Stimulated activated CD4-positive, alpha-beta T cell treated with anti-CD3 and anti-CD28 coated beads, Interleukin-12 subunit alpha, Interleukin-12 subunit beta, amount 100 ng/mL, for 48 hours (primary cell): Measurements from ENCODE around the gene ZDHHC7.
"Not testable (repeated sequence)": the region's sequence is repeated elsewhere in the genome, so short reads cannot be mapped to it uniquely, and the experiment has no call there.

Experiments used
- DNase-seq, 3 donors: peaks; one replicate each; pipeline ENCODE4 v3.0.0-alpha.2; 2020; ENCODE audit warnings: low read depth in 2 of 3, low spot score in 1 of 3

The ZDHHC7 gene

DNA sequence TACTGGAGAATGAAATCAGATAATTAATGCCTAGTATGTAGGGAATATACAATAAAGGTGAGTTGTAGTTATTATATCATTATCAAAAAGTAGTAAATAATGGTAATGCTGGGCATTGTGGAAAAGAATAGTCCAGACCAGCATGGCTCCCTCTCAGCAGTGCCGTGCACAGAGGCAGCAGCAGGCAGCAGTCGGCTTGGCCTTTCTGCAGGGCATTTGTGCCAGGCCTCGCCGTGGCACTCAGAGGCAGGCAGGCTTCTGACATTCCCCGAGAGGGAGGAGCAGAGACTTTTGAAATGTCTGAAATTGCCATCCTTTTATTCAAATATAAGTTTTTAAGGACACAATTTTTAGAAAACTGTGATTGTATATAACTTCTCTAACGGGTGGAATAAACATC, 31.3 kb upstream of the ZDHHC7 start:
- DNase-seq, result no peak

DNA sequence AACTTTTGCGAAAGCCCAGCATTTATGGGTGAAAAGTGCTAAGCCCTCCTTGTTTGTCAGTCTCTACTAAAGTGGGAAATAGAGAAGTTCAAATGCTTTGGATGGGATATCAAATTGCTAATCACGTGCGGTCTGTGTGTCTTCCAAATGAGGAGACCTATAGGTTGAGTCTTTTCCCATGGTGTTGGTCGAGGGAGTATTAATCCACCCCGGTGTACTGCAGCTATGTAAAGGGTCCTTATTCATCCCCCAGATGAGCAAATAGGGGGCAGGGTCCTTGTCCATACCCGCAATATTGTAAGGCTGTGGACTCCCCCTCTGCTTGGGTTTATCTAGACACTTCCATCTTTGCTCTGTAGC, 30.8 kb upstream of the ZDHHC7 start:
- no peak for DNase-seq

DNA sequence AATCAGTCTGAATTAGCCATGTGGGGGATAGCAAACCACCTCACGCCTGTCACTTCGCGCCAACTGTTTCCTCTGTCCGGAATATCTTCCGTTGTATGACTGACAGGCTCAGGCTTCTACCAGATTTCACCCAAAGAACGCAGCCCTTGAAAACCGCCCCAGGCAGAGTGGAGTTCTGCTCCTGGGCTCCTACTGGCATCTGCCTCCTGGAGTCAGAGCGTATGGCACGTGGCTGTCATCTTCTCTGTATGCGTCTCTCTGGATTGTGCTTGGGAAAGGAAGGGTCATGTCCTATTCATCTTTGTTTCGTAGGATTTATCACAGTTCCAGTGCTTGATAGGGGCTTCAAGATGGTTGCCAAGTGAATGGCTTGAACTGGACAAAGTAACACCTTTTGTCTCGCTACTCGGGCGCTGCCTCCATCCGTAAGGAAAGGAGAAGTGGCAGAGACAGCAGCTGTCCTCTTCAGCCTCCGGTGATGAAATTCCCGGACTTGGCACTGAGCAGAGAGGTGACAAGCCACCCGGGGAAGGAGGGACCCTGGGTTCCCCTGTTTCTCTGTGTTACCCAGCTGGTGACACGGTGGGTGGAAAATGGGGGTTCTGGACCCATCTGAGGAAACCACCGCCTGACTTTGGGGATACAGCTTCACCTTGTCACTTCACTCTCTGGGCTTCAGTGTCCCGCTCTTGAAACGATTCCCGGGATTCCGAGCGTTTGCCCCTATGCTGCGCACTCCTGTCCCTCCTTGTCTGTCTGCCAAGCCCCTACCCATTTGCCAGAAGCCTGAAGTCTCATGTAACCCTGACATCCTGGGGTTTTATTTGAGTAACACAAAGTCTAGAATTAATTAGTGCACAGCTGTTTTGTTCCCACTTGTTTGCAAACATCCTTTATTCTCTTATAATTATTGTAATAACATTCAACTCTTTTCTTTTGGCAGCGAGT, 30.2 kb upstream of the ZDHHC7 start:
- DNase-seq, result no peak

DNA sequence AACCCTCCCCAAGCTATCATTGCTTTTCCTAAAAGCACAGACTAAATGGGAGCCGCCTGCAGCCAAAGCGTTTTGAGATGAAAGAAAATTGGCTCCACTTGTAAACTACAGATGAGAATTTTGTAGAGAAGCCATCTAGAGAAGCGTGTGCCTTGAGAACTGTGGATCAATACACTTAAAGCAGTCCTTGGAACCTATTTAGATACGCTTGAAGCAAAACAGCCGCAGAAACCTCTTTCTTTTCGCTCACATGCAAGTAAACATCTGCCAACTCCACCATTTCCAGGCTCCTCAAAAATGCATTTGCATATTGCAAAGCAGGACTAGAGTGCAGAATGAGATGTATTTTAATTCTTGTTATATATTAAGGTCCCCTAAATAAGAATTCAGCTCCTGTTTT, 29.4 kb upstream of the ZDHHC7 start:
- DNase-seq, result no peak

DNA sequence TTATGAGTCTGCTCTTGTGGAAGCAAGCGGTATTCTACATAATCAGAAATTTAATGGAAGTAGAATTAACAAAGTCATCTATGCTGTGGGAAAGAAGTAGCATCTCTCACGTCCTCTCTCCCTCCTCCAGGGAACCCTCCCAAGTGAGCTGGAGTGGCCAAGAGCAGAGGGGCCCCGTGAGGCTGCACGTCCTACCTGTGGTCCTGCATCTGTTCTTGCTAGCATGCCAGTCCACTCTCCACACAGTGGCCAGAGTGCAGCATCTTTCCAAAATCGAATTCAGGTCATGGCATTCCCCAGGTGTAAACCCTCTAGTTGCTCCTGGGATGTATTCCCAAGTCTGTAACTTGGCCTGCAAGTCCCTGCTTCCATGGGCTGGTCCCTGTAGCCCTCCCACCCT, 26.4 kb upstream of the ZDHHC7 start:
- DNase-seq, result no peak

- no peak for DNase-seq
Measured at GRCh38 chr16:85037050-85037410, 25.7 kb upstream of the ZDHHC7 start.

GRCh38 chr16:85036236-85037049, 25.1 kb upstream of the ZDHHC7 start:
- no peak for DNase-seq

- no peak for DNase-seq
Measured at GRCh38 chr16:85034591-85035433, 23.5 kb upstream of the ZDHHC7 start.

GRCh38 chr16:85033171-85033570, 21.8 kb upstream of the ZDHHC7 start:
- DNase-seq, result no peak

DNA sequence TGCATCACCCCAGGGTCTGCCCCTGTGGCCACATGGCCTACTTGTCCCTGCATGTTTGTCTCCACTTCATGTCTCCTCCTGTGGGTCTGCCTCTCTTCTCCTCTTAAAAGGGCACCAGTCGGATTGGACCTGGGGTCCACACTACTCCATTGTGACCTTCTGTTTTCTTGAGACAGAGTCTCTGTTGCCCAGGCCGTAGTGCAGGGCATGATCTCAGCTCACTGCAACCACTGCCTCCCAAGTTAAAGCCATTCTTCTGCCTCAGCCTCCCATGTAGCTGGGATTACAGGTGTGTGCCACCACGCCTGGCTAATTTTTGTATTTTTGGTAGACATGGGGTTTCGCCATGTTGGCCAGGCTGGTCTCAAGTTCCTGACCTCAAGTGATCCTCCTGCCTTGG, 20.9 kb upstream of the ZDHHC7 start:
- DNase-seq, result not testable (repeated sequence)

GRCh38 chr16:85031451-85031850, 20.1 kb upstream of the ZDHHC7 start:
- DNase-seq, result no peak

DNA sequence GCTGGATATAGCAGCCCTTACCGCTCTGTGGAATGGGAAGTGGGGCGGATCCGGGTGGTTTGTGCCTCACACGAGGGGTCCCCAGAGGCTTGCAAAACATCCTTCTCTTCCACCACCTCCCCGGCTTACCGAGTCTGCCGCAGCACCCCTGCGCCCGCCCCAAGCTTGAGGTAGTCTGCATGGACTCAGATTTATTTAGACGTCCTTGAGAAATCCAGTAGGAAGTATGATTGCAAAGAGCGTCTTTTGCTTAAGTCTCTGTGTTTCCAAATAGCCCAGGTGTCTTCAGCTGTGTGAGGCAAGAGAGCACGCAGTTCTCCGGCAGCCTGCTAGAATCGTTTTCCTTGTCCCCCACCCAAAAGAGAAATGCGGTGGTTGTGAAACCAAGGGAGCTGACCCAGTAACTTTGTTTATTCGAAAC, 18.7 kb upstream of the ZDHHC7 start:
- no peak for DNase-seq

GRCh38 chr16:85029408-85029784, 18.1 kb upstream of the ZDHHC7 start:
- peak; percentile 38 to 54 (median 42) for DNase-seq

DNA sequence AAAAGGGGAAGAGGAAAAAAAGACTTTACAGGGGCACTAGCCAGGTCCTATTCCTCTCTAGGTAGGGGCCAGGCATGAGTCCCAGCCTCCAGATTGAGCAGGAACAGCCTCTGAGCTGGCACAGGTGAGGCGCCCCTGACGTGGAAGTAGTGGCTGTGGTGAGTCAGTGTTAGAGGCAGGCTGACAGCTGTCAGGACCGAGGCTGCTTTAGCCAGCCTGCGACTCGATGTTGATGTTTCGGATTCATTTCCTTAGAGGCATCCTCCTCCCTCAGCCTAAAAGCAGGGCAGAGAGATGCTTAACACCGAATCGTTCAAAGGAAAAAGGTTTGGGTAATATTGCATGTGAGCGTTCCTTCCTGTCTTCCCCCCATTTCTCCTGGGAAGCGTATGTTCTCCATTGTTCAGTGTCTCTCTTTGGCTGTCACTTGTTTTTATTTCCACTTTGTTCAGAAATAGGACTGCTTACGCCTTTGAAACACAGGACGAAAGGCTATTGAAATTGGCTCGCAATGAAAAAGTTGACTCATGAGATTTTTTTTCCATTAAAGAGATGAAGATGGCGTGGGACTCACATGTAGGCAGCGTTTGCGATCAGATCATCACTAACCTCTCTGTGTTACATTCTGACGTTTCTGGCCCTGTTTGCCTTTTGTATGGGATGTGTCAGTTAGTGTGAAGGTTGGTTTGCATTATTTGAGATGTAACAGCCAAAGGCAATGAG, 17.5 kb upstream of the ZDHHC7 start:
- DNase-seq, result peak; percentile 61 to 69 (median 64)

DNA sequence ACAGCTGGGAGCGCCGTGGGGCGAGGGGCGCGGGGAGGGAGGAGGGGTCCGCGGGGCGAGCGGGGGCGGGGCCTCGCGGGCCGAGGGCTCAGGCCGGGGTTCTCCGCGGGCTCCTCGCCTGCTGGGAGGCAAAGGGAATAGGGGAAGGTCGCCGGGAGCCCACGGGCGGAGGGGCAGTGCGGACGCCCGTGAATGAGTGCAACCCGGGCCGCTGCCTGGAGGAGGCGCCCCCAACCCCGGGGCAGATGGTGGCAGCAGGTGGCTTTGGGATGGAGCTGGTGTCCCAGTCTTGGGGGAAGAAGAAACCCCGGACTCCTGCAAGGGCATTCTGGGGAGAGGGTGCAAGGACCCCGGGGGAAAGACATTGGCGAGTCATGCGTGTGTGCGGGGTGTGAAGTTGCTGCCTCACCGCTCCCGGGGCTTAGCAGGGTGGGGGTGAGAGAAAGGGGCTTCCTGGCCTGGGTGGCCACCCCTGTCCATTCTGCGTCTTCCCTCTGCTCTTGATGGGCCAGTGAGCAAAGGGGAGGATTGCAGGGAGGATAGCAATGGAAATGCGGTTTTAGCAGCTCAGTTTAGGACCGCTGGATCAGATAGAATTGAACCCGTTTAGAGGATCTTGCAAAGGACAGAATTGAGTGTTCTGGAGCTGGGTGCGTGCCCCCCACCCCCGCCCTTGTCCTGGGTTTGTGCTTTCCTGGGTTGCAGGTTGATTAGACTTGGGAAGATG, 16.8 kb upstream of the ZDHHC7 start:
- DNase-seq, result no peak

DNA sequence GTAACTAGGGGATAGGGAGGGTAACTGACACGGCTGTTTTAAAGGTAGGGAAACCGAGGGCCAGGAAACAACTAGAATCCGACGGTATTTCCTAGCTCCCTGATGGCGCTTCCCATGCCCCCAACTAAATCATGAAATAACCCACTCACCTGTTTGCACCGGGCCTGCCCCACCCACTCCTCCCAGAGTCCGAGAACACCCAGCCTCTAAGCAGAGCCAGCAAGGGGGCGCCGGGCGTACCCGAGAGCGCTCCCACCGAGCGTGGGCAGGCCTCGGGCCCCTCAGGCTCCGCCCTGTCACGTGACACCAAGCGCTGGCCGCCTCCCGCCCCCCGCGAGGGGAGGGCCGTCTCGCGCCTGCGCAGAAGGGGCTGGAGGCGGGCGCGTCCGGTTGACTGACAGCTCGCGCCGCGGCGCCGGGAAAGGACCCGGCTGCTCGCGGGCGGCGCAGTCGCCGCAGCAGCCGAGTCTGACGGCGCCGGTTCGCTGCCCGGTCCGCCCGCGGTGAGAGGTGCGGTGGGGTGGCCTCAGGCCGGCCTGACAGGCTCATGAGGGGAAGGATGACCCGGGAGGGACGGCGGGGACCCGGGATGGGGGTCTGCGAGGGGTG, 16.1 kb upstream of the ZDHHC7 start, which contains the start of gene KIAA0513:
Gene KIAA0513, plus strand, starts transcription at position 447 of the 609 bp plus-strand sequence. CDS start 39,277 bp downstream, outside the sequence.
- DNase-seq, result peak; percentile 90 to 93 (median 91)

GRCh38 chr16:85026703-85027102, 15.4 kb upstream of the ZDHHC7 start:
- no peak for DNase-seq

DNA sequence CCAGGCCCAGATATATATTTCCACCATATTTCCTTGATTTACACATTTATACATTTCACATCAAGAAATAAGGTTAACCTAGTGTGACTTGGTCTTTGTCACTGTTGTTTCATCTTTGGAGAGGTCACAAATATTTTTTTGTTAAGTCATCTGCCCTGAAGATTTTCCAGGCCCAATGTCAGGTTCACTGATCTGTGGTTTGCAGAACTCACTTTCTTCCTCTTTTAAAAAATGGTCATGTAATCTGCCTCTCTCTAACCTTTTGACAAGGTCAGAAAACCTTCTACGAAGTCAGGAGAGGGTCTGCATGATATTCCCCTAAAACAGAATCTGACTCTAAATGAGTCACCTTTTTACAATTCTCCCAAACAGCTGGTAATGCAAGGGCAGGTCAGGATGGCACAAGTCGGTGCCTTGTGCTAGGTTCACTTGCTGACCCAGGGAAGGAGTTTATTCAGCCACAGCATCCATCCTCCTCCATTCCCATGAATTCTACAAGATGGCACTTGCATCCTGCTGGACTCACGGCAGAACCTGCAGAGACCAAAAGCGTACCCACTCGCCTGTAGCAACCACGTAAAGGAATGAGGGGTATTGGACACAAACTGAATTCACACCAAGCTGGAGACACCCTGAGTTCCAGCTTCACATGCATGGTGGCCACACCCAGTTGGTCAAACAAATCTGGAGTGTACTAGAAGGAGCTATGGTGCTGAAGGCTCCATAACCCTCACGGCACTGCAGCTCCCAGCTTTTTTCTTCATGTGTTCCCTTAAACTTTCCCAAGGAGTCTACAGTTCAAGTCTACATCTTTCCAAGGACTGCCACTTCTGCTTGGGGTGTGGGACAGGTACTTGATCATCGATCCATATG, 14.7 kb upstream of the ZDHHC7 start:
- DNase-seq, result no peak
